HG03457 (cell line): ENCODE measurements around the gene FARSB.
"Not testable (repeated sequence)": the region's sequence is repeated elsewhere in the genome, so short reads cannot be mapped to it uniquely, and the experiment has no call there.

Experiments
- ATAC-seq: cut with Tn5 transposase; IDR thresholded peaks from one replicate; pipeline ENCODE4 v1.9.1; 2021; ENCODE audit warnings: moderate number of reproducible peaks; ENCODE audit not compliant: unreplicated experiment

The FARSB gene

GRCh38 chr2:222609381-222609780 is 46.5 kb downstream of the FARSB start:
- ATAC-seq, result no peak

GRCh38 chr2:222608081-222608480 is 47.8 kb downstream of the FARSB start:
- no peak for ATAC-seq

GRCh38 chr2:222606306-222606705 is 49.6 kb downstream of the FARSB start:
- no peak for ATAC-seq

GRCh38 chr2:222604749-222605515 is 51.0 kb downstream of the FARSB start:
- no peak for ATAC-seq

- no peak for ATAC-seq
Measured at GRCh38 chr2:222603501-222603900, 52.4 kb downstream of the FARSB start.

- no peak for ATAC-seq
Measured at GRCh38 chr2:222598611-222599010, 57.3 kb downstream of the FARSB start.

GRCh38 chr2:222595581-222595980 is 60.3 kb downstream of the FARSB start:
- ATAC-seq, result no peak

GRCh38 chr2:222594679-222595078 is 61.2 kb downstream of the FARSB start:
- no peak for ATAC-seq

- no peak for ATAC-seq
Measured at GRCh38 chr2:222592176-222592575, 63.7 kb downstream of the FARSB start.

GRCh38 chr2:222591661-222592060 is 64.2 kb downstream of the FARSB start:
- no peak for ATAC-seq

- ATAC-seq, result not testable (repeated sequence)
Measured at GRCh38 chr2:222584589-222584988, 71.3 kb downstream of the FARSB start.

GRCh38 chr2:222582928-222583327 is 73.0 kb downstream of the FARSB start:
- ATAC-seq, result no peak

- ATAC-seq, result no peak
Measured at GRCh38 chr2:222577341-222577740, 78.6 kb downstream of the FARSB start.

- no peak for ATAC-seq
Measured at GRCh38 chr2:222576171-222577081, 79.5 kb downstream of the FARSB start.

- ATAC-seq, result no peak
Measured at GRCh38 chr2:222575618-222576017, 80.3 kb downstream of the FARSB start.

GRCh38 chr2:222572751-222573174 is 83.1 kb downstream of the FARSB start:
- ATAC-seq, result no peak

GRCh38 chr2:222572264-222572721 is 83.6 kb downstream of the FARSB start:
- no peak for ATAC-seq

- no peak for ATAC-seq
Measured at GRCh38 chr2:222569826-222570225, 86.1 kb downstream of the FARSB start.

- no peak for ATAC-seq
Measured at GRCh38 chr2:222568865-222569264, 87.0 kb downstream of the FARSB start.

GRCh38 chr2:222566229-222566628 is 89.7 kb downstream of the FARSB start:
- no peak for ATAC-seq

- no peak for ATAC-seq
Measured at GRCh38 chr2:222563936-222564335, 92.0 kb downstream of the FARSB start.
